HepG2 (cell line): ENCODE data around the gene GRAMD4. TPM values are rescaled to one million over a fixed set of nuclear protein-coding genes. Genes with fewer than 3 reads are reported as not detected.

Experiments
- AKAP8 ChIP-seq: sonication (generic); formaldehyde crosslinking; IDR thresholded peaks from 2 replicates; pipeline ENCODE4 v1.5.1; 2020; ENCODE audit warnings: mild to moderate bottlenecking, missing genetic modification reagents
- ARHGAP35 ChIP-seq: sonication (generic); formaldehyde crosslinking; IDR thresholded peaks from 2 replicates; pipeline ENCODE4 v1.9.0; 2022; ENCODE audit warnings: mild to moderate bottlenecking, inconsistent platforms, moderate library complexity, missing genetic modification reagents, borderline replicate concordance
- FLYWCH1 ChIP-seq: sonication (generic); formaldehyde crosslinking; IDR thresholded peaks from 2 replicates; pipeline ENCODE4 v1.8.1; 2023; ENCODE audit warnings: mild to moderate bottlenecking, missing genetic modification reagents
- FOXM1 ChIP-seq: sonication (generic); formaldehyde crosslinking; IDR thresholded peaks from 2 replicates; pipeline ENCODE4 v1.5.0; 2020; ENCODE audit warnings: missing genetic modification reagents
- HNF1A ChIP-seq, 2 experiments: sonication (generic) in 1 of 2; formaldehyde crosslinking in 1 of 2; IDR thresholded peaks; 2 replicates each; pipeline versions ENCODE4 v1.4.0 to v1.6.1; 2016 to 2020; ENCODE audit warnings: borderline replicate concordance in 1 of 2, low read depth in 1 of 2, mild to moderate bottlenecking in 1 of 2, missing genetic modification reagents in 1 of 2
- HNF4G ChIP-seq, 2 experiments: sonication (generic) in 1 of 2; formaldehyde crosslinking in 1 of 2; IDR thresholded peaks; 2 replicates each; pipeline versions ENCODE4 v1.4.0 to v1.6.1; 2011 to 2020; ENCODE audit warnings: borderline replicate concordance in 2 of 2, low read depth in 2 of 2, mild to moderate bottlenecking in 2 of 2, low read length in 1 of 2, missing genetic modification reagents in 1 of 2, moderate library complexity in 1 of 2
- HOXA5 ChIP-seq: sonication (generic); formaldehyde crosslinking; IDR thresholded peaks from 2 replicates; pipeline ENCODE4 v1.4.0; 2020; ENCODE audit warnings: missing genetic modification reagents
- KDM4B ChIP-seq: sonication (generic); formaldehyde crosslinking; IDR thresholded peaks from 2 replicates; pipeline ENCODE4 v1.4.0; 2020; ENCODE audit warnings: missing genetic modification reagents
- NR3C1 ChIP-seq: sonication (generic); formaldehyde crosslinking; IDR thresholded peaks from 2 replicates; pipeline ENCODE4 v1.4.0; 2020; ENCODE audit warnings: missing genetic modification reagents
- SALL1 ChIP-seq: sonication (generic); formaldehyde crosslinking; IDR thresholded peaks from 2 replicates; pipeline ENCODE4 v1.8.0; 2022; ENCODE audit warnings: mild to moderate bottlenecking, missing genetic modification reagents
- ZFX ChIP-seq: sonication (generic); formaldehyde crosslinking; IDR thresholded peaks from 2 replicates; pipeline ENCODE4 v1.4.0; 2020; ENCODE audit warnings: mild to moderate bottlenecking, low read depth, missing genetic modification reagents, moderate library complexity
- polyA plus RNA-seq, 8 experiments: library from polyadenylated mRNA; depleted of rRNA in 3 of 8; stranded (reverse) in 7 of 8; unstranded in 1 of 8; fragments of >200 nt; fragmentation: Illumina TruSeq in 4 of 8; extraction: Trizol in 4 of 8; gene quantifications; 2 replicates each; pipeline versions ENCODE4 v1.2.1 to v1.2.3, GENCODE V29; 2011 to 2016; ENCODE audit warnings: low read depth in 4 of 8, missing spikeins in 1 of 8, mixed read lengths in 1 of 8; ENCODE audit not compliant: insufficient read depth in 1 of 8
- total RNA-seq, 5 experiments: library from RNA; depleted of rRNA; stranded (reverse); fragments of >200 nt; fragmentation: Illumina TruSeq; extraction: Trizol; gene quantifications; 2 replicates each; pipeline ENCODE4 v1.2.3, GENCODE V29; 2016; ENCODE audit warnings: low read depth in 1 of 5
- TF ChIP-seq, protein P1 (sequence below): sonication (generic); formaldehyde crosslinking; IDR thresholded peaks from 2 replicates; pipeline ENCODE4 v1.4.0; 2020; ENCODE audit warnings: missing genetic modification reagents, mild to moderate bottlenecking, borderline replicate concordance
- TF ChIP-seq, protein P2 (sequence below), 2 experiments: fragments of 450-650 bp in 1 of 2; sonication (generic) in 1 of 2; formaldehyde crosslinking in 1 of 2; IDR thresholded peaks; 2 replicates each; pipeline versions ENCODE4 v1.6.1 to v1.8.0; 2016 to 2022; ENCODE audit warnings: antibody characterized with exemption in 1 of 2, mild to moderate bottlenecking in 1 of 2, missing genetic modification reagents in 1 of 2

The GRAMD4 gene
- total and polyA plus RNA-seq, 2 of the 13 experiments (the other 11 are each of a cell fraction or from before 2014, with no cell fraction given) = 15.2 to 15.7 TPM

GRCh38 chr22:46617207-46617985 is 2.8 kb upstream of the GRAMD4 start (continued):
- TF ChIP-seq, protein P1, sequence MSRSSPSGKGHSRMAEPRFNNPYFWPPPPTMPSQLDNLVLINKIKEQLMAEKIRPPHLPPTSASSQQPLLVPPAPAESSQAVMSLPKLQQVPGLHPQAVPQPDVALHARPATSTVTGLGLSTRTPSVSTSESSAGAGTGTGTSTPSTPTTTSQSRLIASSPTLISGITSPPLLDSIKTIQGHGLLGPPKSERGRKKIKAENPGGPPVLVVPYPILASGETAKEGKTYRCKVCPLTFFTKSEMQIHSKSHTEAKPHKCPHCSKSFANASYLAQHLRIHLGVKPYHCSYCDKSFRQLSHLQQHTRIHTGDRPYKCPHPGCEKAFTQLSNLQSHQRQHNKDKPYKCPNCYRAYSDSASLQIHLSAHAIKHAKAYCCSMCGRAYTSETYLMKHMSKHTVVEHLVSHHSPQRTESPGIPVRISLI (CRISPR knock-in tag) = no peak
- TF ChIP-seq SALL1 (CRISPR knock-in tag) = no peak
- no peak for TF ChIP-seq FLYWCH1 (CRISPR knock-in tag)
- no peak for TF ChIP-seq HNF4G (IDR thresholded peaks at IDR 0.05; ENCODE audit: borderline replicate concordance, low read depth, low read length)
- TF ChIP-seq HNF4G (CRISPR knock-in tag; IDR thresholded peaks at IDR 0.05; ENCODE audit: borderline replicate concordance, low read depth) = no peak
- TF ChIP-seq HNF1A (IDR thresholded peaks at IDR 0.05; ENCODE audit: low read depth) = peak; percentile 52; the same call in 1 of the 2 replicates
- TF ChIP-seq HNF1A (CRISPR knock-in tag; IDR thresholded peaks at IDR 0.05; ENCODE audit: borderline replicate concordance) = no peak; the same call in 1 of the 2 replicates
- TF ChIP-seq ZFX (CRISPR knock-in tag) = peak; percentile 71
- TF ChIP-seq NR3C1 (CRISPR knock-in tag) = no peak
- no peak for TF ChIP-seq AKAP8 (CRISPR knock-in tag)
- TF ChIP-seq, protein P2, sequence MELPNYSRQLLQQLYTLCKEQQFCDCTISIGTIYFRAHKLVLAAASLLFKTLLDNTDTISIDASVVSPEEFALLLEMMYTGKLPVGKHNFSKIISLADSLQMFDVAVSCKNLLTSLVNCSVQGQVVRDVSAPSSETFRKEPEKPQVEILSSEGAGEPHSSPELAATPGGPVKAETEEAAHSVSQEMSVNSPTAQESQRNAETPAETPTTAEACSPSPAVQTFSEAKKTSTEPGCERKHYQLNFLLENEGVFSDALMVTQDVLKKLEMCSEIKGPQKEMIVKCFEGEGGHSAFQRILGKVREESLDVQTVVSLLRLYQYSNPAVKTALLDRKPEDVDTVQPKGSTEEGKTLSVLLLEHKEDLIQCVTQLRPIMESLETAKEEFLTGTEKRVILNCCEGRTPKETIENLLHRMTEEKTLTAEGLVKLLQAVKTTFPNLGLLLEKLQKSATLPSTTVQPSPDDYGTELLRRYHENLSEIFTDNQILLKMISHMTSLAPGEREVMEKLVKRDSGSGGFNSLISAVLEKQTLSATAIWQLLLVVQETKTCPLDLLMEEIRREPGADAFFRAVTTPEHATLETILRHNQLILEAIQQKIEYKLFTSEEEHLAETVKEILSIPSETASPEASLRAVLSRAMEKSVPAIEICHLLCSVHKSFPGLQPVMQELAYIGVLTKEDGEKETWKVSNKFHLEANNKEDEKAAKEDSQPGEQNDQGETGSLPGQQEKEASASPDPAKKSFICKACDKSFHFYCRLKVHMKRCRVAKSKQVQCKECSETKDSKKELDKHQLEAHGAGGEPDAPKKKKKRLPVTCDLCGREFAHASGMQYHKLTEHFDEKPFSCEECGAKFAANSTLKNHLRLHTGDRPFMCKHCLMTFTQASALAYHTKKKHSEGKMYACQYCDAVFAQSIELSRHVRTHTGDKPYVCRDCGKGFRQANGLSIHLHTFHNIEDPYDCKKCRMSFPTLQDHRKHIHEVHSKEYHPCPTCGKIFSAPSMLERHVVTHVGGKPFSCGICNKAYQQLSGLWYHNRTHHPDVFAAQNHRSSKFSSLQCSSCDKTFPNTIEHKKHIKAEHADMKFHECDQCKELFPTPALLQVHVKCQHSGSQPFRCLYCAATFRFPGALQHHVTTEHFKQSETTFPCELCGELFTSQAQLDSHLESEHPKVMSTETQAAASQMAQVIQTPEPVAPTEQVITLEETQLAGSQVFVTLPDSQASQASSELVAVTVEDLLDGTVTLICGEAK (IDR thresholded peaks at IDR 0.05) = no peak
- TF ChIP-seq, protein P2 (CRISPR knock-in tag; IDR thresholded peaks at IDR 0.05) = no peak
- no peak for TF ChIP-seq KDM4B (CRISPR knock-in tag)
- no peak for TF ChIP-seq ARHGAP35 (CRISPR knock-in tag)
- no peak for TF ChIP-seq HOXA5 (CRISPR knock-in tag)
- TF ChIP-seq FOXM1 (CRISPR knock-in tag) = no peak
